Measurements from ENCODE around the gene METRNL.
A peak's percentile ranks its signal among the peaks of the same experiment; 100 is the strongest.

The METRNL gene

DNA sequence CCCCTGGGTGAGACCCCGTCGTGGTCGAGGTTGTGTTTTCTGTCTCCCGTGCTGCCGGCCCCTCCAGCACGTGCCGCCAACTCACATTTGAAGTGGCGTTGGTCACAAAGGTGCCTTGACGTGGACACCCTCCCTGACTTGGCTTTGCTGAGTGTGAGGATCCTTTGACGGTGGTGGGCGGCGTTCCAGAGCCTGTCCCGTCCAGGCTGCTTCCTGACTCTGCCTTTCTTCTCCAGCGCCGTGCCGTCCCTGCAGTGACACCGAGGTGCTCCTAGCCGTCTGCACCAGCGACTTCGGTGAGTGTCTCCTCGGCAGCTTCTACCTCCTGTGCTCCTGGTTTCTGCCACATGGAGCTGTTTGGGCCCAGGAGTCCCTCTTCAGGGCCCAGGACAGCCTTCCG is 13.5 kb downstream of the METRNL start:
- no peak for DNase-seq (ENCODE audit: low read depth)

DNA sequence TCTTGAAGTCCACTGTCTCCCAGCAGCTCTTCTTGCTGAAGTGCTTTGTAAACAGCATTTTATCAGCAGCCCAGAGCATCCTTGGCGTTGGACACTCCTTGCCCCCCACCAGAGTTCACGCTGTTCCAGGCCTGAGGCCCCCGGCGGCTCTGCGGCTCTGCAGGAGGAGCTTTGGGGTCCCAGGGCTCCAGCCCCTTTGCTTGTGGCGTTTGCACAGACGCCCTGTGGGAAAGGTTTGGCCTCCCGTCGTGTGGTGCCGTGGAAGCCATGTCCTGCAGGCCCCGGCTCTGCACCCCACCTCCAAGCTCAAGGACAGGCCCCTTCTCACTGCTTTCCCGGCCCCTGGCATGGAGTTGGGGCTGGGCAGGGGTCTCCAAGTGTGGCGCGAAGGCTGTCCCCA is 14.1 kb downstream of the METRNL start:
- no peak for DNase-seq (ENCODE audit: low read depth)

DNA sequence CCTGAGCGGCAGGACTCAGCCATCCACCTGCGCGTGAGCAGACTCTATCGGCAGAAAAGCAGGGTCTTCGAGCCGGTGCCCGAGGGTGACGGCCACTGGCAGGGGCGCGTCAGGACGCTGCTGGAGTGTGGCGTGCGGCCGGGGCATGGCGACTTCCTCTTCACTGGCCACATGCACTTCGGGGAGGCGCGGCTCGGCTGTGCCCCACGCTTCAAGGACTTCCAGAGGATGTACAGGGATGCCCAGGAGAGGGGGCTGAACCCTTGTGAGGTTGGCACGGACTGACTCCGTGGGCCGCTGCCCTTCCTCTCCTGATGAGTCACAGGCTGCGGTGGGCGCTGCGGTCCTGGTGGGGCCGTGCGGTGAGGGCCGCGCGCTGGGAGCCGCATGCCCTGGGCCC is 14.9 kb downstream of the METRNL start:
- DNase-seq (ENCODE audit: low read depth) = no peak

DNA sequence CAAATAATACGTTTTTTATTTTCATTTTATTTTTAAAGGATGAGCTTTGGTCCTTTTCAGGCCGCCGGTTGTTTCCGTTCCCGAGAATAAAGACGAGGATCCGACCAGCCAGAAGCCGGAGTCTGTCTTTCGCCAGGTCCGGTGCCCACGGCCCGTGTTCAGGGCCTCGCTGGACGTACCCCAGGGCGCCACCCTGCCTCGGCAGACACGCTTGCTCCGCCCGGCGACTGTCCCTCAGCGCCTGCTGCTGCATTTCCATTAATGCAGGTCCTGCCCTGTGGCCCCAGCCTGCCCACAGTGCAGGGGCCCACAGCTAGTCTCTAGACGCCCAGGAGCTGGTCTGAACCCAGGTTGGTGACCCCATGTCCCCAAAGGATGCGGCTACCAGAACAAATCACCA is 15.6 kb downstream of the METRNL start:
- no peak for DNase-seq (ENCODE audit: low read depth)

DNA sequence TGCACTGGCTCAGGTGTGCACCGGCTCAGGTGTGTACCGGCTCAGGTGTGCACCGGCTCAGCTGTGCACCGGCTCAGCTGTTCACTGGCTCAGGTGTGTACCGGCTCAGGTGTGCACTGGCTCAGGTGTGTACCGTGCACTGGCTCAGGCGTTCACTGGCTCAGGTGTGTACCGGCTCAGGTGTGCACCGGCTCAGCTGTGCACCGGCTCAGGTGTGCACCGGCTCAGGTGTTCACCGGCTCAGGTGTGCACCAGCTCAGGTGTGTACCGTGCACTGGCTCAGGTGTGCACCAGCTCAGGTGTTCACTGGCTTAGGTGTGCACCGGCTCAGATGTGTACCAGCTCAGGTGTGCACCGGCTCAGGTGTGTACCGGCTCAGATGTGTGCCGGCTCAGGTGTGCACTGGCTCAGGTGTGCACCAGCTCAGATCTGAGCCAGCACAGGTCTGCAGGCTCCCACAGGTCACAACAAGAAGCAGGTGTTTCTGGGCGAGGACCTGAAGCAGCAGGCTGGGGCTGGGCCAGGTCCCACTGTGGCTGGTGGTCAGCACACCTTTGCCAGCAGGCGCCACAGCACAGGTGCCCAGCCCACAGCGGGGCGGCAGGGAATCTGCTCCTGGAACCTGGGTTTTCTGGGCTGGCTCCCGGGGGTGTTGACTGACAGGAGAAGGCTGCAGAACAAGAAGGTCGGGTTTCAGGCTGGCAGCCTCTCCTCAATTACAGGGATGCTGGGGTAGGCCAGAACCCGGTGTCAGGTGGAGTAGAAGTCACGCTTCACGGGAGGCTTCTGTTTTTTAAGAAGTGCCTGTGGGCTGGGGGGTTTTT is 17.2 kb downstream of the METRNL start:
- DNase-seq (ENCODE audit: low read depth) = no peak

DNA sequence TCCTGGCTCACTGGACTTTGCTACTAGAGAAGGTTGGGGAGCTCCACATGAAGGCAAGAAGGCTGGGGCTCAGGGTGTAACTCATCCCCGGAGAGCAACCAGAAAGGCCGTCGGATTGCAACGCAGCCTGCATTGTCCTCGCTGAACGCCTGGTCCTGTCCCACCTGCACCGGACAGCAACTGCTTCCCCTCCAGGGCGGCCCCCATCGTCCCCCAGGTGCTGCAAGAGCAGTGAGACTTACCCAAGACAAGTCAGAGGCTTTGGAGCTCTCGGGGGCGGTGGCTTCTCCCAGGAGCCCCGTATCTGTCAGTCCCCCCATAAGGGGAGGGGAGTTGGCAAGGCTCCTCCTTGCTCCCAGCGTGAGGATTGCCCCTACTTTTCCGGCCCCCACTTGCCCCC is 18.4 kb downstream of the METRNL start:
- DNase-seq (ENCODE audit: low read depth) = no peak

DNA sequence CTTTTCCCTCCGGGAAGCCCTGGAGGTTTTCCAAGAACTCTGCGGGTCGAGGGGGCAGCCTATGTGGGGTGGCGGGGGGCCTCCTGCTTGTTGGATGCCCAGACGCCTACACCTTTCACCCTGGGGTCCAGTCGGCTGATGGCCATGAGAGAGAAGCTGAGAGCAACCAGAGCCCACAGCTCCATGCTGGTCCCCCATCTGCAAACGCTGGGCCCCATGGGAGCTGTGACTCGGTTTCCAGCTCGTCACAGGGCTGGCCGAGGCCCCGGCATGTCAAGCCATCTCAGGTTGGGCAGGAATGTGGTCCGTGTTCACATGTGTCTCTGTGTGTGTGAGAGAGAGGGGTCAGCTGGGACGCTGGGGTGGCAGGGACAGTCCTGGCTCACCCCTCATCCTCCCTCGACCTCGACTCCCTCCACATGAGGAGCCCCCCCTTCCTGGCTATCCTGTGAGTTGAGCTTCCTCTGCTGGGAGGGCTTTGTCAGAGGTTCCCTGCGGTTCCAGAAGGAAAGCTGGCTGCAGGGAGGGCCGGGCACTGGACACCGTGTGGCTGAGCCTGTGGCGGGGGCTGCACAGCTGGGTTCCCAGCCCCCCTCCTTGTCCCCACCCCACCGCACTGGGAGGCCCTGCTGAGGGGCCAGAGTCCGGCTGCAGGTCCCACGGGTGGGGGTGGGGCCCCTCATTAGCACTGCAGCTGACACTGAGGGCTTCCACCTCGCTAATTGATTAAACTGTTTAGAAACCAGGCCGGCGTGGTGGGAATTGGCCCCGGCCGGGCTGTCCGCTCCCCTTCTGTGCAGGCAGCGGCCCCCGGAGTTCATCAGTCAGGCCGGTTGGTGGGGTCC is 19.1 kb downstream of the METRNL start:
- DNase-seq (ENCODE audit: low read depth) = no peak

DNA sequence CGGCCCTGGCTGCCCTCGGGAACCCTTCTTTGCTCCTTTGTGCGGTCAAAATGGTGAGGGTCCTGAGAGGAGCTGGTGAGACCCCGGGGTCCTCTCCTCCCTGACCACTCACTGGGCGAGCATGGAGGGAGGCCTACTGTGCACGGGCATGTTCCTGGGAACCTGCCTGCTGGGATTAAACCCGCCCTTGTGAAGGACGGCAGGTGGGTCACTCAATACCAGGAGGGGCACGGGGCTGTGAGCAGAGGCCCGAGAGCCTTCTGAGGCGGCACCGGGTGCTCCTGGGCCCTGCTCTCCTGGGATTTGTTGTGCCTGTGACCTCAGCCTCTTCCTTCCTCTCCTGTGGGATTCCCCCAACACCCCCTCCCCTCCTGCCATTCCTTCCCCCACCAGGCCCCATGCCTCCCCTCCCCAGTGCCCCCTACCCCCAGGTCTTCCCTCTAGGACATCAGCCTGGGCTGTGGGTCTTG is 19.7 kb downstream of the METRNL start:
- no peak for DNase-seq (ENCODE audit: low read depth)

DNA sequence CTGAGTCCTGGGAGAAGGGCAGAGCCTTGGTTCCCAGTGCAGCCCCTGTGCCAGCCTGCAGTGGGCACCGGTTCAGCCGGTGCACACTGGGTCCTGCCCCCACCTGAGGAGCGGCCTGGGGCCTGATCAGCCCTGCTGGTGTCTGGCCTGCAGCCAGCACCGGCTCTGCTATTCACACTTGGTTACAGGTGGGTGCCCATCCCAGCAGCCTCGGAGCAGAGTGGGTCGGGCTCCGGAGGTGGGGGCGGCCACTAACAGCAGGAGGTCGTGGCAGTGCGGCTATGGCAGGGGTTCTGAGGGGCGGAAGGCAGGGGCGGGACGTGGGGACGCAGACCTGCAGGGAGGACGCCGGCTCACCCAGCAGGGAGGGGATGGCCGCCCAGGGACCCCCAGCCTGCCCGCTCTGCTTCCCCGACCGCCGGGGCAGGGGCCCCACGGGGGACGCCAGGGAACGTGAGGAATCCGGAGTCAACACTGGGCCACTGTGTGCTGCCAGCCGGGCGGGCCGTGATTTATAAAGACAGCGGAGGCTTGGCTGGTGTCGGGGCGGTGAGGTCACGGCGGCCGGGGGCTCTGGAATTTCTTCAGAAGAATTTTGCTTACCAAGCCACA is 20.3 kb downstream of the METRNL start:
- peak; percentile 24 for DNase-seq (ENCODE audit: low read depth)

DNA sequence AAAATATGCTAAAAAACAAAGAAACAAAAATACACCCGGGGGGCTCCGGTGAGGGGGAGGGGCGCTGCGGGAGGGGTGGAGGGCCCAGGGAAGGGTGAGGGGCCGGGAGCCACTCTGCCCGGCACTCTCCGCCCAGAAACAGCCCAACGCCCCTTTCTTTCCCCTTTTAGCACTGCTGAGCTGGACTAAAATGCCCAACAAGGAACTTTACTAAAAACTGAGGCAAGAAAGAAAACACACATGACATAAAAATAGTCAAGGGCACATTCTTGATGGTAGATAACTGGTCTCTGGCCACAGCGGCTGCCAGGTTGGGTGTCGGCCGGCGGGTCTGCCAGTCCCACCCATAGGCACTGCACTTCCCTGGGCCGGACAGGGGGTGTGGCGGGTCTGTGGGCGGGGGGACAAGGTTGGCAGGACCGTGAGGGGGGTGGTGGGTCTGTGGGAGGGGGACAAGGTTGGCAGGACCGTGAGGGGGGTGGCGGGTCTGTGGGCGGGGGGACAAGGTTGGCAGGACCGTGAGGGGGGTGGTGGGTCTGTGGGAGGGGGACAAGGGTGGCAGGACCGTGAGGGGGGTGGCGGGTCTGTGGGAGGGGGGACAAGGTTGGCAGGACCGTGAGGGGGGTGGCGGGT is 20.9 kb downstream of the METRNL start:
- no peak for DNase-seq (ENCODE audit: low read depth)

DNA sequence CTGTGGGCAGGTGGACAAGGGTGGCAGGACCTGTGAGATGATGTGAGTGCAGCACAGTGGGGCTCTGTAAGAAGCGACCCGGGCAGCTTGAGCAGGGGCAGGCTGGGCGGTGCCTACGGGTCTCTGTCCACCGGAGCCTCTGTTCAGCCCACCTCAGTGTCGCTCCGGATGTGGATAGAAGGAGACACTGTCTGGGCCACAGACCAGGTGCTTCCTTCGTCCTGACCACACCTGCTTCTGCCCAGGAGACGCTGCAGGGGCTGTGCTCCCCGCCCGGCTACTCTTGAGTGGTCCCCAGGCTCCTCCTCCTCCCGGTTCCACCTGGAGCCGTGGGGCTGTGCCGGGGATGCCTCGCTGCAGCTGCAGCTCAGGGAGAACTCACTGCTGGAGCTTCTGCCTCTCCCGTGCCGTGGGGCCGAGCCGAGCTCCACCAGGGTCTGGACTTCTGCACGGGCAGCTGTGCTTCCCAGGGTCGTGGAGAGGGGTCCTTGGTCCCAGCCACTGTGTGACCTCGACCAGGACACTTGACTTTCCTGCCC is 21.5 kb downstream of the METRNL start:
- DNase-seq (ENCODE audit: low read depth) = no peak

DNA sequence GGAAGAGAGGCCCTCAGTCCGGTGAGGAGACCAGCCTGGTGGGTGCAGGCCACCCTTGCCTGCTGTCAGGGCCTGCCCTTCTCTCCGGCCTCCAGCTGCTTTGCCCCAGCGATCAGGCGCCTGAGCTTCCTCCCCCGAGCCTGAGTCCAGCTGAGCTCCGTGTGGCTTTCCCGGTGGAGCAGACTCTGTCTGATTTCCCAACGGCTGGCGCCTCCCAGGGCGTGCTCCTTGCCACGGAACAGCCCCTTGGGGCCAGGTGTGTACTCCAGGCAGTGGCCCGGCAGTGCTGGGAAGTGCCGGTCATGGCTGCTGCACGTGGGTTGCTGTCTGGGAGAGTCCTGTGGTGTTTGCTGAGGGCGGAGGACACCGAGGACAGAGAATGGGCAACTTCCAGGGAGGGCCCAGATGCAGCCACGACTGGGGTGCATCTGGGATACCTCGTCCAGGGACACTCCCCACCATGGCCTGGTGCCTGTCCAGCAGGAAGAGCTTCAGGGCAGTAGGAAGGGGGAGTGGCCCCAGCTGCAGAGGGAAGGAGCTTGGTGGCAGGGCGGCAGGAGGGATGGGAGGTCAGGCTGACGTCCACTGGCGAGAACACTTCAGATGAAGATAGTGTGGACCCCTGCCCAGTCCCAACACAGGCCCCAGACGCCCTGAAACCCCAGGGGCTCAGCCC is 22.5 kb downstream of the METRNL start:
- DNase-seq (ENCODE audit: low read depth) = no peak

DNA sequence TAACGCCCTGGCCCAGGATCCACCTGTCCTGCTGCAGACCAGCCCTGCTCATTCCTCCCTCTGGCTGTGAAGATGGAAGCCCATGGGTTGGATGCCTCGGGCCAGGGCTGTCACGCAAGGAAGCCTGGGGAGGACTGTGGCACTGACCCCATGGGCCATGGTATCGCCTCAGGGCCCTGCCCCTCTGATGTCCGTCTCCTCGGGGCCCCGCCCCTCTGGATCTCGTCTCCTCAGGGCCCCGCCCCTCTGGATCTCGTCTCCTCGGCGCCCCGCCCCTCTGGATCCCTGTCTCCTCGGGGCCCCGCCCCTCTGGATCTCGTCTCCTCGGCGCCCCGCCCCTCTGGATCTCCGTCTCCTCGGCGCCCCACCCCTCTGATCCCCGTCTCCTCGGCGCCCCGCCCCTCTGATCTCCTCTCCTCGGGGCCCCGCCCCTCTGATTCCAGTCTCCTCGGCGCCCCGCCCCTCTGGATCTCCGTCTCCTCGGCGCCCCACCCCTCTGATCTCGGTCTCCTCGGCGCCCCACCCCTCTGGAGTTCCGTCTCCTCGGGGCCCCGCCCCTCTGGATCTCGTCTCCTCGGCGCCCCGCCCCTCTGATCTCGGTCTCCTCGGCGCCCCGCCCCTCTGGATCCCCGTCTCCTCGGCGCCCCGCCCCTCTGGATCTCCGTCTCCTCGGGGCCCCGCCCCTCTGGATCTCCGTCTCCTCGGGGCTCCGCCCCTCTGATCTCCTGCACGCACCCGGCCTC is 24.0 kb downstream of the METRNL start:
- no peak for DNase-seq (ENCODE audit: low read depth)

DNA sequence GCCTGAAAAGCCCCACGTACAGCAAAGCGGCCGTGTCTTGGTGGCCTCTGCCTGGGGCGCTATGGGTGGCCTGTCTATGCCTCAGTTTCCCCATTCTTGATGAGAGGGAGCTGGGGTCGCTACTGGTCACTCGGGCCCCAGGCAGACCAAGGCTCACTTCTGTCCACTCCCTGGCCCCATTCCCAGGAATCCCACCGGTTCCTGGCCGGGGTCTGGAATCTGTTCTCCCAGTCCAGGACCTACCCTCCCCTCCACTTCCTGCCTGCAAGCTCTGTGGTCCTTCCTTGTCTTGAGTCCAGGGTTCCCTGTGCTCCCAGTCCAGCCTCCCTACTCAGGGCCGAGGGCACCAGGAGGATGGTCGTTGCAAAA is 24.5 kb downstream of the METRNL start:
- DNase-seq (ENCODE audit: low read depth) = no peak

DNA sequence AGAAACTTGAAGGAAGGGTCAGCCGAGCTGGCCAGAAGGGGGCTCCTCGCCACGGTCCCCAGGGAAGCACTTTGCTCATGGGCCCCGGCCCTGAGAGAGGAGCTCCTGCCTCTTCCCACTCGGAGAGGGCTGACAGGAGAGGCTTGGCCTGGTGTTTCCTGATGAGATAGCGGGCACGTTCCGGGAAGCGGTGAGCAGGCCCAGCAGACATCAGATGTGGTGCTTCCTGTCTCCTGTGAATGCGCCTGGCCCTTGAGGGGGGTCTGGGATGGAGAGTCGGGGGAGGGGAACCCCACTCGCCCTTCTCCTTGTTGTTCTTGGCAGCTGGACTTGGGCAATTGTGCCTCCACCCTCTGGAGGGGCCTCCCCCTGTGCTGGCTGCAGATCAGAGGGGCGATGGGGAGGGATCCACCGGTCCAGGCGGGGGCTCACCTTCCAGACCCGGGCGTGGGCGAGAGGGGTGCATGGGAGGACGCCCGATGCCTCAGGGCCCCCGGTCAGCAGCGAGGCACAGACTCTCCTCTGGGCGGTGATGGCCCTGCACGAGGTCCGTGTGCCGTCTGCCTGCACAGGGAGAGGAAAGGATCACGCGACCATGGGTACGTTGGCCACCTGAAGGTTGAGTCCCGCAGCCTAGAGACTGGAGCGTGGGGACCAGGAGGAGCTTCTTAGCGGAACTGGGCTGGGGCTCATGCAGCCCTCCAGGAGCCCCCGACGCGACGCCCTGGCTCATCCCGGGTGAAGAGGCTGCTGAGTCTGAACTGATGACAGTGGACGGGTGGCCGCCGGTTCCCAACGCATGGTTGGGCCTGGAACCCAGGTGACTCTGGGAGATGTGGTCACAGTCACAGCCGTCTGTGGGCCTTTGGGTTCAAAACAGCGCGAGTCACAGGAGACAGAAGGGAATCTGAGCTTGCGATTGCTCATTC is 25.4 kb downstream of the METRNL start:
- no peak for DNase-seq (ENCODE audit: low read depth)

DNA sequence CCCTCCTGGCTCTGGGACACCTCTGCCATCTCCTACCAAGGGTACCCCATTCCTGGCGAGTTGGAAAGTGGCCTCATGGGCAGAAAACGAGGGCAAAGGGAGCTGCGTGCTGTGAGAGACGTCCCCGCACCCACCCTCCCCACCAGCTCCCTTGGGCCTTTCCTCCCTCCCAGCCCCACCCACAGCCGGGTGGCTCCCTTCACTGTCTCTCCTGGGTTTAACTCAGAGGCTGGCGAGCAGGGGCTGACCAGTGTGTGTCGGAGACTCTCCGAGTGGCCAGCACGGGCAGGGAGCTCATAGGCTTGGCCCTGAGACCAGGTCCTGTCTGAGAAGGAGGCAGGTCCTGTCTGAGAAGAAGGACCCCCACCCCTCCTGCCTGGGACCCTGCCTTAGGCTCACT is 26.1 kb downstream of the METRNL start:
- DNase-seq (ENCODE audit: low read depth) = no peak

DNA sequence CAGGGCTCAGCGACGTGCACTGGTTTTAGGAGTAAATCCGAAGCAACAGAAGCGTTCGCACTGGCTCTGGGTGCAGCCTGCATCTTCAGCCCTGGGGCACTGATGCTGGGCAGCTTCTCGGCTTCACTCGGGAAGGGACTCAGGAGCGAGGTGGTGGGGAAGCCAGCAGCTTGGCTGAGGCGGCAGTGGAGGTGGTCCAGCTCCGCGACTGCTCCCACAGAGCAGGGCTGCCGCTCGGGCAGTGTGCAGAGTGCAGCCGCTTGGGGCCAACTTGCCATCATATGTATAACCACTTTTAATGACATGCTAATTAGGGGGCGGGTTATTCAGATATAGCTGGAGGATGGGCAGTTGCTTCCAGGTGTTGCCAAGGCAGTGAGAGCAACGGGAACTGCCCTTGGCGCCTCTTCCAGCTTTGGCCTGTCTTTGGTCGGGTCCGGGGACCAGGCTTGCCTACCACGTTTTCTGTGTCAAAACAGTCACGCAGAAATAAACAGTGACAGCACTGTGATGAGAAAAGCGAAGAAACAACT is 26.7 kb downstream of the METRNL start:
- no peak for DNase-seq (ENCODE audit: low read depth)

DNA sequence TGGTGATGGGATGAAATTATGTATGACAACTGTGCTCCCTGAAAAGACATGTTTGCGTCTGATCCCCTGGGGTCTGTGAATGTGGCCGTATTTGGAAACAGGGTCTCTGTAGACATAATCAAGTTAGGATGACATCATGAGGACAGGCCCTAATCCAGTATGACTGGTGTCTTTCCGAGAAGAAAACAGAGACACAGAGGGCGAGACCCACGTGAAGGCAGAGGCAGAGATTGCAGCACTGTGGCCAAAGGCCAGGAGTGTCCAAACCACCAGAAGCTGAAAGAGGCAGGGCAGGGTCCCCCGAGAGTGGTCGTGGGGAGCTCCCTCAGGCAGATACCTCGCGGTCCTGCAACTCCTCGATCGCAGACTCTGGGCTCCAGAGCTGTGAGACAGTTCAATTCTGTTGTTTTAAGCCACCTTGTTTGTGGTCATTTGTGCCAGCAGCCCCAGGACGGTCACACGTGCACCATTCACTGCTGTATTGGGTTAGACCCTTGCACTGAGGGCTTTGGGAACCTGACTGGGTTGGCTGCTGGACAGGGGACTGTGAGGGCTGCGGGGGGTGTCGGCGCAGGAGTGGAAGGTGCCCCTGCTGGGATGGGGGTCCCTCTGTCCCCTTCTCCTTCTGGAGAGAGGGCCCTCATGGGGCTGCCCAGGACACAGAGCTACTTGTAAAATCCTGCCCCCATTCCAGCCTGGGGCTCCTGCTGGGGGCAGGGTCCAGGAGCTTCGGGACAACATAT is 27.7 kb downstream of the METRNL start:
- DNase-seq (ENCODE audit: low read depth) = no peak

DNA sequence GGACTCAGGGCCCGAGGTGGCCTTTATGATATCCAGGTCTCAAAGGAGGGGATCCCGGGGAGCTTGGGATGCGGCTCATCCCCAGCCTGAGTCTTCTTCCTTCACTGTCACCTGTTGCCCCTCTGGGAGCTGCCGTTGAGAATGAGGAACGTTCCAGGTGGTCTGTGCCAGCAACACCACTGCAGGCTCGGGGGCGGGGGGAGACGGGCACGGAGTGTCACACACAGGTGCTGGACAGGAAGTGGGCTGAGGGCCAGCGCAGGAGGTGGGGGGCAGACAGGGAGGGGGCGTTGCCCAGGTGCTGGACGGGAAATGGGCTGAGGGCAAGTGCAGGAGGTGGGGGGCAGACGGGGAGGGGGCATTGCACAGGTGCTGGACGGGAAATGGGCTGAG is 28.2 kb downstream of the METRNL start:
- no peak for DNase-seq (ENCODE audit: low read depth)

All from iris pigment epithelial cell (primary cell).